SK-N-SH (cell line): ENCODE data around the gene CKMT1B. TPM values are rescaled to one million over a fixed set of nuclear protein-coding genes. Genes with fewer than 3 reads are reported as not detected.
"Not testable (repeated sequence)": the region's sequence is repeated elsewhere in the genome, so short reads cannot be mapped to it uniquely, and the experiment has no call there.

Source experiments
- CTCF ChIA-PET: fragments of 300-600, 350-600 bp; formaldehyde crosslinking; extraction: SDS; loops from one replicate; lab custom pipeline; 2021; lab: Yijun Ruan, JAX
- POLR2A ChIA-PET: fragments of 350-600 bp; sonication (Branson Sonifier 250); formaldehyde crosslinking; extraction: SDS; loops from one replicate; lab custom pipeline; 2020; ENCODE audit warnings: antibody characterized with exemption, inconsistent platforms; lab: Yijun Ruan, JAX
- DNase-seq: peaks from one replicate; pipeline ENCODE4 v3.0.0; 2012
- H2AFZ ChIP-seq: fragments of 200-600 bp; sonication (generic); 2 replicates; pipeline ENCODE4 v1.8.1; 2016; ENCODE audit warnings: antibody characterized with exemption, mild to moderate bottlenecking, low read depth
- H3F3A ChIP-seq: fragments of 200-600 bp; sonication (generic); replicated peaks from 2 replicates; pipeline ENCODE3; 2016; ENCODE audit warnings: antibody characterized with exemption, mild to moderate bottlenecking; ENCODE audit not compliant: insufficient read depth
- H3K27ac ChIP-seq, 2 experiments: fragments of 200-500 bp in 1 of 2; fragments of 200-600 bp in 1 of 2; sonication (Bioruptor generic) in 1 of 2; sonication (generic), shearing (Covaris generic) in 1 of 2; 2 replicates each; pipeline versions ENCODE4 v1.5.1 to v1.6.1; 2014 to 2016; ENCODE audit warnings: low read depth in 2 of 2, inconsistent platforms in 1 of 2, low read length in 1 of 2, mild to moderate bottlenecking in 1 of 2, mixed read lengths in 1 of 2
- H3K27me3 ChIP-seq: fragments of 200-600 bp; sonication (generic), shearing (Covaris generic); 2 replicates; pipeline ENCODE4 v1.6.1; 2016; ENCODE audit warnings: mixed run types; ENCODE audit not compliant: insufficient read depth
- H3K36me3 ChIP-seq, 2 experiments: fragments of 200-500 bp in 1 of 2; fragments of 200-600 bp in 1 of 2; sonication (Bioruptor generic) in 1 of 2; sonication (generic) in 1 of 2; replicated peaks in 1 of 2; 2 replicates each; pipeline versions ENCODE3 to v1.5.1; 2014 to 2016; ENCODE audit warnings: low read length in 1 of 2, mild to moderate bottlenecking in 1 of 2; ENCODE audit not compliant: insufficient read depth in 2 of 2, control insufficient read depth in 1 of 2
- H3K4me1 ChIP-seq, 2 experiments: fragments of 200-500 bp in 1 of 2; fragments of 200-600 bp in 1 of 2; sonication (Bioruptor generic) in 1 of 2; sonication (generic), shearing (Covaris generic) in 1 of 2; 2 replicates each; pipeline versions ENCODE4 v1.5.1 to v1.6.1; 2014 to 2016; ENCODE audit warnings: low read depth in 1 of 2, low read length in 1 of 2, mixed run types in 1 of 2; ENCODE audit not compliant: insufficient read depth in 2 of 2, control insufficient read depth in 1 of 2
- H3K4me2 ChIP-seq: fragments of 200-600 bp; sonication (generic), shearing (Covaris generic); 2 replicates; pipeline ENCODE4 v1.6.1; 2017; ENCODE audit warnings: mixed run types
- H3K4me3 ChIP-seq, 2 experiments: fragments of 200-500 bp in 1 of 2; fragments of 200-600 bp in 1 of 2; sonication (Bioruptor generic) in 1 of 2; sonication (generic), shearing (Covaris generic) in 1 of 2; 2 replicates each; pipeline versions ENCODE4 v1.5.1 to v1.8.1; 2014 to 2016; ENCODE audit warnings: low read depth in 2 of 2, inconsistent platforms in 1 of 2, low read length in 1 of 2, mild to moderate bottlenecking in 1 of 2, mixed read lengths in 1 of 2, moderate library complexity in 1 of 2
- H3K79me2 ChIP-seq: fragments of 200-600 bp; sonication (generic); 2 replicates; pipeline ENCODE4 v1.8.1; 2017; ENCODE audit warnings: mild to moderate bottlenecking; ENCODE audit not compliant: insufficient read depth
- H3K9ac ChIP-seq: fragments of 200-600 bp; sonication (generic); 2 replicates; pipeline ENCODE4 v1.6.1; 2017; ENCODE audit warnings: mixed run types
- H3K9me2 ChIP-seq: fragments of 200-600 bp; sonication (generic); 2 replicates; pipeline ENCODE4 v1.6.1; 2017; ENCODE audit warnings: mixed run types
- H3K9me3 ChIP-seq: fragments of 200-600 bp; sonication (generic); 2 replicates; pipeline ENCODE4 v1.6.1; 2017; ENCODE audit warnings: mixed run types, mild to moderate bottlenecking, moderate library complexity
- H4K20me1 ChIP-seq: fragments of 200-600 bp; sonication (generic); 2 replicates; pipeline ENCODE4 v1.6.1; 2017; ENCODE audit warnings: mild to moderate bottlenecking, mixed run types; ENCODE audit not compliant: insufficient read depth
- EP300 ChIP-seq, 2 experiments: IDR thresholded peaks; 2 replicates each; pipeline versions ENCODE4 v1.4.0 to v1.6.1; 2012; ENCODE audit warnings: borderline replicate concordance in 1 of 2, low read depth in 1 of 2, low read length in 1 of 2
- FOSL2 ChIP-seq: IDR thresholded peaks from 2 replicates; pipeline ENCODE4 v1.4.0; 2012; ENCODE audit warnings: low read depth, mild to moderate bottlenecking, moderate library complexity, borderline replicate concordance
- FOXJ3 ChIP-seq: sonication (generic); formaldehyde crosslinking; IDR thresholded peaks from 2 replicates; pipeline ENCODE4 v1.5.1; 2020; ENCODE audit warnings: mild to moderate bottlenecking, missing genetic modification reagents
- GABPA ChIP-seq: IDR thresholded peaks from 2 replicates; pipeline ENCODE4 v1.4.0; 2012; ENCODE audit warnings: low read depth, mild to moderate bottlenecking
- JUND ChIP-seq: IDR thresholded peaks from 2 replicates; pipeline ENCODE4 v1.4.0; 2012
- MAX ChIP-seq: IDR thresholded peaks from 2 replicates; pipeline ENCODE4 v1.4.0; 2012; ENCODE audit warnings: low read depth
- MXI1 ChIP-seq: IDR thresholded peaks from 2 replicates; pipeline ENCODE4 v1.6.1; 2012; ENCODE audit warnings: mild to moderate bottlenecking, low read depth, low read length, improper control_type of control experiment
- NFIC ChIP-seq: IDR thresholded peaks from 2 replicates; pipeline ENCODE4 v1.4.0; 2012; ENCODE audit warnings: borderline replicate concordance
- NRF1 ChIP-seq: IDR thresholded peaks from 2 replicates; pipeline ENCODE4 v1.6.1; 2012; ENCODE audit warnings: low read depth, mild to moderate bottlenecking, low read length
- PBX3 ChIP-seq: IDR thresholded peaks from 2 replicates; pipeline ENCODE4; 2012
- TCF12 ChIP-seq: IDR thresholded peaks from 2 replicates; pipeline ENCODE4 v1.4.0; 2012
- TEAD4 ChIP-seq: IDR thresholded peaks from 2 replicates; pipeline ENCODE4 v1.4.0; 2012; ENCODE audit warnings: mild to moderate bottlenecking, borderline replicate concordance; ENCODE audit not compliant: insufficient read depth
- YY1 ChIP-seq: IDR thresholded peaks from 2 replicates; pipeline ENCODE4 v1.4.0; 2012; ENCODE audit warnings: low read depth, mild to moderate bottlenecking
- WGBS: methylation state at CpG from one replicate; pipeline ENCODE4 v1.1.6; 2017; ENCODE audit warnings: low lambda C conversion rate; 5-methylcytosine and 5-hydroxymethylcytosine counted together
- polyA plus RNA-seq, 3 experiments: library from polyadenylated mRNA; depleted of rRNA; stranded (reverse); fragments of >200 nt; gene quantifications; 2 replicates each; pipeline ENCODE4 v1.2.3, GENCODE V29; 2012
- TF ChIP-seq, protein P1 (sequence below): IDR thresholded peaks from 2 replicates; pipeline ENCODE4 v1.4.0; 2012; ENCODE audit warnings: low read depth, borderline replicate concordance
- TF ChIP-seq, protein P2 (sequence below): fragments of 150-350 bp; IDR thresholded peaks from 2 replicates; pipeline ENCODE4 v1.6.1; 2017; ENCODE audit warnings: antibody characterized with exemption, low read length, low read depth, borderline replicate concordance

CKMT1B gene
- polyA plus RNA-seq, 1 of the 3 experiments (the other 2 are of a cell fraction): 1.8 TPM

DNA sequence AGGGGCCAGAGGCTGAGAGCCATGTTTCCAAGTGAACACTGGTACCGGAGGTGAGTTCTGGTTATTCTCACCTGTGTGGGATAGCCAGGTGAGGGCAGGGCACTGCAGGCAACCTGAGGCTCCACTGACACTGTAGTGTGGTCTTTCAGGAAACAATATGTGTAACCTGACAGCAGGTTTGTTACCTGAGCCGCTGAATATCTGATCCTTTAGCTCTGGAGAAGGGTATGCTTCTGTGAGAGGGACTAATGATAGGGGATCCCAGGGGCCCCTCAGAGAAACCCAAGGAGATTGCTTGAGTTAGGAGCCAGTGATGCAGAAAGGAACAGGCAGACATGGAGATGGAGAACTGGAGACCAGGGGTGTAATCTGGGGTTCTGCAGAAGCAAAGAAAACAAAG is 24.9 kb downstream of the CKMT1B start, which contains the start of gene STRC:
Gene STRC (minus strand): TSS at position 101 of the 400 bp plus-strand sequence. CDS start 78 bp downstream, at position 23.
- H3F3A ChIP-seq, H3K4me1 ChIP-seq, H3K79me2 ChIP-seq, H3K9me3 ChIP-seq, H4K20me1 ChIP-seq, H3K27me3 ChIP-seq, H3K4me2 ChIP-seq, H3K36me3 ChIP-seq, H3K27ac ChIP-seq, H3K9me2 ChIP-seq, CTCF ChIA-PET, H3K9ac ChIP-seq, DNase-seq, H3K4me3 ChIP-seq, H2AFZ ChIP-seq, POLR2A ChIA-PET: not testable (repeated sequence)
- WGBS: no CpG with 5 or more reads among the region's 2 CpGs

DNA sequence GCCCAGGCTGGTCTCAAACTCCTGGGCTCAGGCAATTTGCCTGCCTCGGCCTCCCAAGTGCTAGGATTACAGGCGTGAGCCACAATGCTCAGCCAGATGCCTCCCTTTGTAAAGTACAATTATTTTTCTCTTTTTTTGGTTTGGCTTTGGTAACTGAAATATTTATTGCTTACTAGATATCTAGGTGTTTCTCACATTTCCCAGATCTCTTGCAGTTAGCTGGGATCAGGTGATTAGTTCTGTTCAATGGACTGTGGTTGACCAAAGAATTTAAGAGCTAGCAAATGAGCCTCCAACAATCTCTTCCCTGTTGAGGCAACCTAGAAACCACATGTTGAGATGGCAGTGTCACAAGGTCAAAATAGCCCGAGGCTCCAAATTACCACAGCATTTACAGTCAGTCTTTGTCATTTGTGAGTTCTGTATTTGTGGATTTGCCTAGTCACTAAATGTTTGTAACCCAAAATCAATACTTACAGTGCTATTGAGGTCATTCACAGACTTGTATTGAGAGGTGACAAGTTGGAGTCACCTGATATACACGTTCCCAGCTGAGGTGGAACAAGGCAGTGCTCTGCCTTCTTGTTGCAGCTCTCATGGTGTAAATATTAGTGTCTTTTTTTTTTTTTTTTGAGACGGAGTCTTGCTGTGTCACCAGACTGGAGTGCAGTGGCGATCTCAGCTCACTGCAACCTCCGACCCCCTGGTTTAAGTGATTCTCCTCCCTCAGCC is 28.4 kb downstream of the CKMT1B start:
- H3K9me2 ChIP-seq, POLR2A ChIA-PET, H3K36me3 ChIP-seq, H4K20me1 ChIP-seq, H3F3A ChIP-seq, H3K27me3 ChIP-seq, H3K79me2 ChIP-seq, H2AFZ ChIP-seq, H3K27ac ChIP-seq, H3K4me3 ChIP-seq, H3K9me3 ChIP-seq, H3K4me2 ChIP-seq, DNase-seq, H3K4me1 ChIP-seq, H3K9ac ChIP-seq: not testable (repeated sequence)
- WGBS: 63% methylated on average over 7 of the region's 7 CpGs
- CTCF ChIA-PET: interaction anchor here (0.6 kb wide), 1 partner anchor 1947 kb away, joined by 3 read pairs; no protein-coding TSS in a partner anchor

GRCh38 chr15:43625106-43625505 is 31.3 kb downstream of the CKMT1B start:
- Histone ChIP-seq H2AFZ (no peak overlapping the region), H3F3A (no peaks in the 10 kb centered on the region), H4K20me1 (no peaks in the 10 kb centered on the region), H3K27me3 (no peaks in the 10 kb centered on the region; the same call in 1 of the 2 replicates), H3K4me3 (no peak overlapping the region), H3K79me2 (no peaks in the 10 kb centered on the region), H3K9ac (no peak overlapping the region), H3K4me2 (no peak overlapping the region), H3K9me2 (no peaks in the 10 kb centered on the region)
- DNase-seq: no peak
- TF ChIP-seq YY1: no peak
- TF ChIP-seq, protein P1, sequence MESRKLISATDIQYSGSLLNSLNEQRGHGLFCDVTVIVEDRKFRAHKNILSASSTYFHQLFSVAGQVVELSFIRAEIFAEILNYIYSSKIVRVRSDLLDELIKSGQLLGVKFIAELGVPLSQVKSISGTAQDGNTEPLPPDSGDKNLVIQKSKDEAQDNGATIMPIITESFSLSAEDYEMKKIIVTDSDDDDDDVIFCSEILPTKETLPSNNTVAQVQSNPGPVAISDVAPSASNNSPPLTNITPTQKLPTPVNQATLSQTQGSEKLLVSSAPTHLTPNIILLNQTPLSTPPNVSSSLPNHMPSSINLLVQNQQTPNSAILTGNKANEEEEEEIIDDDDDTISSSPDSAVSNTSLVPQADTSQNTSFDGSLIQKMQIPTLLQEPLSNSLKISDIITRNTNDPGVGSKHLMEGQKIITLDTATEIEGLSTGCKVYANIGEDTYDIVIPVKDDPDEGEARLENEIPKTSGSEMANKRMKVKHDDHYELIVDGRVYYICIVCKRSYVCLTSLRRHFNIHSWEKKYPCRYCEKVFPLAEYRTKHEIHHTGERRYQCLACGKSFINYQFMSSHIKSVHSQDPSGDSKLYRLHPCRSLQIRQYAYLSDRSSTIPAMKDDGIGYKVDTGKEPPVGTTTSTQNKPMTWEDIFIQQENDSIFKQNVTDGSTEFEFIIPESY: no peak
- TF ChIP-seq MAX: no peak
- TF ChIP-seq NFIC: no peak
- no peak for TF ChIP-seq FOSL2
- no peak for TF ChIP-seq TCF12
- TF ChIP-seq NRF1: no peak
- TF ChIP-seq JUND: no peak
- no peak for TF ChIP-seq PBX3
- TF ChIP-seq, protein P2, sequence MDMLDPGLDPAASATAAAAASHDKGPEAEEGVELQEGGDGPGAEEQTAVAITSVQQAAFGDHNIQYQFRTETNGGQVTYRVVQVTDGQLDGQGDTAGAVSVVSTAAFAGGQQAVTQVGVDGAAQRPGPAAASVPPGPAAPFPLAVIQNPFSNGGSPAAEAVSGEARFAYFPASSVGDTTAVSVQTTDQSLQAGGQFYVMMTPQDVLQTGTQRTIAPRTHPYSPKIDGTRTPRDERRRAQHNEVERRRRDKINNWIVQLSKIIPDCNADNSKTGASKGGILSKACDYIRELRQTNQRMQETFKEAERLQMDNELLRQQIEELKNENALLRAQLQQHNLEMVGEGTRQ: no peak
- no peak for TF ChIP-seq MXI1
- TF ChIP-seq EP300 (IDR thresholded peaks at IDR 0.05; ENCODE audit: borderline replicate concordance in 1 of 2, low read depth in 1 of 2, low read length in 1 of 2): no peak
- TF ChIP-seq FOXJ3 (CRISPR knock-in tag): no peak
- TF ChIP-seq TEAD4: no peak
- TF ChIP-seq GABPA: no peak
- TF ChIP-seq, all 33 proteins: peak for 0
- Histone ChIP-seq H3K4me1 (no peaks in the 10 kb centered on the region), H3K27ac (no peak overlapping the region), H3K36me3 (no peaks in the 10 kb centered on the region), H3K9me3 (no peaks in the 10 kb centered on the region)
- CTCF ChIA-PET: interaction anchor here (1.4 kb wide), 1 partner anchor 22 kb away, joined by 3 read pairs; no protein-coding TSS in a partner anchor
- WGBS: 58% methylated on average over 5 of the region's 5 CpGs
- POLR2A ChIA-PET: no interaction called here
